GM12878 (cell line): ENCODE results near the gene ANKRD13D. TPM values are rescaled to one million over a fixed set of nuclear protein-coding genes. Genes with fewer than 3 reads are reported as not detected.

ENCODE experiments used
- EP300 ChIP-seq, 2 experiments: fragments of 150-350 bp in 1 of 2; IDR thresholded peaks; 2 replicates each; pipeline ENCODE4 v1.6.1; 2011 to 2012; ENCODE audit warnings: low read depth in 2 of 2, low read length in 2 of 2, borderline replicate concordance in 1 of 2, improper control_type of control experiment in 1 of 2, inconsistent platforms in 1 of 2; ENCODE audit not compliant: control insufficient read depth in 1 of 2
- FOXK2 ChIP-seq: fragments of 450-650 bp; IDR thresholded peaks from 2 replicates; pipeline ENCODE4 v1.6.1; 2017; ENCODE audit warnings: mild to moderate bottlenecking, moderate library complexity
- GATAD2B ChIP-seq: fragments of 450-650 bp; conservative IDR thresholded peaks from 2 replicates; pipeline ENCODE4 v1.6.1; 2017; ENCODE audit warnings: low read depth, mild to moderate bottlenecking, moderate library complexity
- HDAC2 ChIP-seq: fragments of 200-600 bp; sonication (generic); IDR thresholded peaks from 2 replicates; pipeline ENCODE4 v1.6.1; 2017
- PAX5 ChIP-seq: IDR thresholded peaks from 2 replicates; pipeline ENCODE4 v1.6.1; 2011; ENCODE audit warnings: low read depth, low read length, borderline replicate concordance
- RUNX3 ChIP-seq: IDR thresholded peaks from 2 replicates; pipeline ENCODE4 v1.6.1; 2012; ENCODE audit warnings: low read length, inconsistent platforms
- WRNIP1 ChIP-seq: IDR thresholded peaks from 2 replicates; pipeline ENCODE4 v1.6.1; 2011; ENCODE audit warnings: low read depth, low read length, improper control_type of control experiment, borderline replicate concordance
- ZSCAN29 ChIP-seq: fragments of 450-650 bp; IDR thresholded peaks from 2 replicates; pipeline ENCODE4 v1.6.1; 2017; ENCODE audit warnings: mild to moderate bottlenecking, moderate library complexity
- polyA plus RNA-seq, 11 experiments: library from polyadenylated mRNA; depleted of rRNA in 4 of 11; unstranded in 6 of 11; stranded (reverse) in 5 of 11; fragments of >200 nt; fragmentation: Nextera tagmentation in 4 of 11; fragmentation: Illumina TruSeq in 1 of 11; extraction: Ambion mirVana in 4 of 11; extraction: Trizol in 1 of 11; gene quantifications; 1 replicate in 1 of 11; 2 replicates in 10 of 11; pipeline versions ENCODE4 v1.2.1 to v1.2.3, GENCODE V29; 2011 to 2016; ENCODE audit warnings: inconsistent platforms in 2 of 11, missing spikeins in 2 of 11, low read depth in 1 of 11
- total RNA-seq, 4 experiments: library from RNA; depleted of rRNA in 3 of 4; stranded (reverse); fragments of >200 nt in 3 of 4; fragmentation: Illumina TruSeq in 1 of 4; extraction: Trizol in 1 of 4; gene quantifications; 2 replicates each; pipeline versions ENCODE4 v1.2.1 to v1.2.3, GENCODE V29; 2013 to 2021
- TF ChIP-seq, protein P1 (sequence below): IDR thresholded peaks from 2 replicates; pipeline ENCODE4 v1.6.1; 2012; ENCODE audit warnings: improper control_type of control experiment, low read depth, low read length; ENCODE audit not compliant: insufficient replicate concordance
- TF ChIP-seq, protein P2 (sequence below): fragments of 450-650 bp; IDR thresholded peaks from 2 replicates; pipeline ENCODE4 v1.6.1; 2017; ENCODE audit warnings: mild to moderate bottlenecking, low read depth, inconsistent platforms; ENCODE audit not compliant: poor library complexity, severe bottlenecking
- TF ChIP-seq, protein P3 (sequence below): IDR thresholded peaks from 2 replicates; pipeline ENCODE4 v1.6.1; 2011; ENCODE audit warnings: borderline replicate concordance, low read depth, mild to moderate bottlenecking, moderate library complexity, mixed read lengths, low read length; ENCODE audit not compliant: insufficient read depth; ENCODE audit errors: extremely low read length

The ANKRD13D gene
- total and polyA plus RNA-seq, 10 of the 15 experiments (the other 5 are each of a cell fraction or from before 2014, with no cell fraction given) = 2.0 to 56.2 (median 21.4) TPM

DNA sequence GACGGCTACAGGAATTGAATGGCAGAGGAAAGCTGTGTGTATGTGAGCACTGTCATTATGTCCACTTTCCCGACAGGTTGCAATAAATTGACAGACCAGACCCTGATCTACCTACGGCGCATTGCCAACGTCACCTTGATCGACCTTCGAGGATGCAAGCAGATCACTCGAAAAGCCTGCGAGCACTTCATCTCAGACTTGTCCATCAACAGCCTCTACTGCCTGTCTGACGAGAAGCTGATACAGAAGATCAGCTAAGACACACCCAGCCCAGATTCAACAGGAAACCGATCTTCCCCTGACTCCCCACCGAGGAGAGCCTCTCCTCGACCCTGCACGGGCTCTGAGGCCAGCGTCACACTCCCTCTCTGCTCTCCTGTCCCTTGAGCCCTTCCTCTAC lies 34.3 kb upstream of the ANKRD13D start (continued):
- TF ChIP-seq FOXK2 (no peak), WRNIP1 (no peak), HDAC2 (no peak), EP300 (IDR thresholded peaks at IDR 0.05; ENCODE audit: borderline replicate concordance in 1 of 2, control insufficient read depth in 1 of 2, low read depth in 2 of 2, low read length in 2 of 2) (no peak), PAX5 (no peak), RUNX3 (no peak), ZSCAN29 (no peak), GATAD2B (no peak)
- TF ChIP-seq, protein P1, sequence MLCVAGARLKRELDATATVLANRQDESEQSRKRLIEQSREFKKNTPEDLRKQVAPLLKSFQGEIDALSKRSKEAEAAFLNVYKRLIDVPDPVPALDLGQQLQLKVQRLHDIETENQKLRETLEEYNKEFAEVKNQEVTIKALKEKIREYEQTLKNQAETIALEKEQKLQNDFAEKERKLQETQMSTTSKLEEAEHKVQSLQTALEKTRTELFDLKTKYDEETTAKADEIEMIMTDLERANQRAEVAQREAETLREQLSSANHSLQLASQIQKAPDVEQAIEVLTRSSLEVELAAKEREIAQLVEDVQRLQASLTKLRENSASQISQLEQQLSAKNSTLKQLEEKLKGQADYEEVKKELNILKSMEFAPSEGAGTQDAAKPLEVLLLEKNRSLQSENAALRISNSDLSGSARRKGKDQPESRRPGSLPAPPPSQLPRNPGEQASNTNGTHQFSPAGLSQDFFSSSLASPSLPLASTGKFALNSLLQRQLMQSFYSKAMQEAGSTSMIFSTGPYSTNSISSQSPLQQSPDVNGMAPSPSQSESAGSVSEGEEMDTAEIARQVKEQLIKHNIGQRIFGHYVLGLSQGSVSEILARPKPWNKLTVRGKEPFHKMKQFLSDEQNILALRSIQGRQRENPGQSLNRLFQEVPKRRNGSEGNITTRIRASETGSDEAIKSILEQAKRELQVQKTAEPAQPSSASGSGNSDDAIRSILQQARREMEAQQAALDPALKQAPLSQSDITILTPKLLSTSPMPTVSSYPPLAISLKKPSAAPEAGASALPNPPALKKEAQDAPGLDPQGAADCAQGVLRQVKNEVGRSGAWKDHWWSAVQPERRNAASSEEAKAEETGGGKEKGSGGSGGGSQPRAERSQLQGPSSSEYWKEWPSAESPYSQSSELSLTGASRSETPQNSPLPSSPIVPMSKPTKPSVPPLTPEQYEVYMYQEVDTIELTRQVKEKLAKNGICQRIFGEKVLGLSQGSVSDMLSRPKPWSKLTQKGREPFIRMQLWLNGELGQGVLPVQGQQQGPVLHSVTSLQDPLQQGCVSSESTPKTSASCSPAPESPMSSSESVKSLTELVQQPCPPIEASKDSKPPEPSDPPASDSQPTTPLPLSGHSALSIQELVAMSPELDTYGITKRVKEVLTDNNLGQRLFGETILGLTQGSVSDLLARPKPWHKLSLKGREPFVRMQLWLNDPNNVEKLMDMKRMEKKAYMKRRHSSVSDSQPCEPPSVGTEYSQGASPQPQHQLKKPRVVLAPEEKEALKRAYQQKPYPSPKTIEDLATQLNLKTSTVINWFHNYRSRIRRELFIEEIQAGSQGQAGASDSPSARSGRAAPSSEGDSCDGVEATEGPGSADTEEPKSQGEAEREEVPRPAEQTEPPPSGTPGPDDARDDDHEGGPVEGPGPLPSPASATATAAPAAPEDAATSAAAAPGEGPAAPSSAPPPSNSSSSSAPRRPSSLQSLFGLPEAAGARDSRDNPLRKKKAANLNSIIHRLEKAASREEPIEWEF = no peak
- TF ChIP-seq, protein P2, sequence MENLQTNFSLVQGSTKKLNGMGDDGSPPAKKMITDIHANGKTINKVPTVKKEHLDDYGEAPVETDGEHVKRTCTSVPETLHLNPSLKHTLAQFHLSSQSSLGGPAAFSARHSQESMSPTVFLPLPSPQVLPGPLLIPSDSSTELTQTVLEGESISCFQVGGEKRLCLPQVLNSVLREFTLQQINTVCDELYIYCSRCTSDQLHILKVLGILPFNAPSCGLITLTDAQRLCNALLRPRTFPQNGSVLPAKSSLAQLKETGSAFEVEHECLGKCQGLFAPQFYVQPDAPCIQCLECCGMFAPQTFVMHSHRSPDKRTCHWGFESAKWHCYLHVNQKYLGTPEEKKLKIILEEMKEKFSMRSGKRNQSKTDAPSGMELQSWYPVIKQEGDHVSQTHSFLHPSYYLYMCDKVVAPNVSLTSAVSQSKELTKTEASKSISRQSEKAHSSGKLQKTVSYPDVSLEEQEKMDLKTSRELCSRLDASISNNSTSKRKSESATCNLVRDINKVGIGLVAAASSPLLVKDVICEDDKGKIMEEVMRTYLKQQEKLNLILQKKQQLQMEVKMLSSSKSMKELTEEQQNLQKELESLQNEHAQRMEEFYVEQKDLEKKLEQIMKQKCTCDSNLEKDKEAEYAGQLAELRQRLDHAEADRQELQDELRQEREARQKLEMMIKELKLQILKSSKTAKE = no peak
- TF ChIP-seq, protein P3, sequence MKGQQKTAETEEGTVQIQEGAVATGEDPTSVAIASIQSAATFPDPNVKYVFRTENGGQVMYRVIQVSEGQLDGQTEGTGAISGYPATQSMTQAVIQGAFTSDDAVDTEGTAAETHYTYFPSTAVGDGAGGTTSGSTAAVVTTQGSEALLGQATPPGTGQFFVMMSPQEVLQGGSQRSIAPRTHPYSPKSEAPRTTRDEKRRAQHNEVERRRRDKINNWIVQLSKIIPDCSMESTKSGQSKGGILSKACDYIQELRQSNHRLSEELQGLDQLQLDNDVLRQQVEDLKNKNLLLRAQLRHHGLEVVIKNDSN = no peak
